Left ventricle myocardium inferior (tissue), 1 donor: Measurements from ENCODE around the gene PCDHB16. TPM values are rescaled to one million over a fixed set of nuclear protein-coding genes. Genes with fewer than 3 reads are reported as not detected.
"Not testable (repeated sequence)": the region's sequence is repeated elsewhere in the genome, so short reads cannot be mapped to it uniquely, and the experiment has no call there.

Experiments
- DNase-seq: peaks from one replicate; pipeline ENCODE4 v3.0.0-alpha.2; 2020
- H3K27ac ChIP-seq: fragments of 200-600 bp; replicated peaks from 2 replicates; pipeline ENCODE4 v1.8.0; 2021
- H3K27me3 ChIP-seq: fragments of 200-600 bp; 2 replicates; pipeline ENCODE4 v1.8.0; 2021; ENCODE audit warnings: low read depth
- H3K36me3 ChIP-seq: fragments of 200-600 bp; 2 replicates; pipeline ENCODE4 v1.8.0; 2021
- H3K4me1 ChIP-seq: fragments of 200-600 bp; 2 replicates; pipeline ENCODE4 v1.8.0; 2021
- H3K4me3 ChIP-seq: fragments of 200-600 bp; 2 replicates; pipeline ENCODE4 v1.8.0; 2021; ENCODE audit warnings: mild to moderate bottlenecking, moderate library complexity
- H3K9me3 ChIP-seq: fragments of 200-600 bp; replicated peaks from 2 replicates; pipeline ENCODE4 v1.8.0; 2021
- intact Hi-C: fragments of 100-400 bp; cut with micrococcal nuclease; formaldehyde crosslinking; loops from one replicate; pipeline ENCODE4 v1.11.0; 2022
- long read RNA-seq: library from polyadenylated mRNA; unstranded; transcript quantifications from one replicate; pipeline ENCODE4 v2.0.0, GENCODE V29; 2021
- total RNA-seq: library from RNA; stranded (reverse); fragmentation: NEBNext Ultra II Directional; extraction: Animal tissue kit (Norgen Biotek cat#: 25700); gene quantifications from one replicate; pipeline ENCODE4 v1.2.1, GENCODE V29; 2021
- TF ChIP-seq, protein P1 (sequence below): fragments of 200-600 bp; IDR thresholded peaks from 2 replicates; pipeline ENCODE4 v1.8.0; 2021; ENCODE audit warnings: antibody characterized with exemption, mild to moderate bottlenecking, borderline replicate concordance
- donor health status: DM: no; HTN: yes; CAD: no; lungs with severe emphysema.

The PCDHB16 gene
- total RNA-seq, result 1.4 TPM
- long read RNA-seq, full-length matches to known transcripts, result 2 of 2 reads
- long read RNA-seq, partial matches to known transcripts, result 0 of 2 reads
- long read RNA-seq, other reads (novel, unspliced or antisense), result 0 of 2 reads

DNA sequence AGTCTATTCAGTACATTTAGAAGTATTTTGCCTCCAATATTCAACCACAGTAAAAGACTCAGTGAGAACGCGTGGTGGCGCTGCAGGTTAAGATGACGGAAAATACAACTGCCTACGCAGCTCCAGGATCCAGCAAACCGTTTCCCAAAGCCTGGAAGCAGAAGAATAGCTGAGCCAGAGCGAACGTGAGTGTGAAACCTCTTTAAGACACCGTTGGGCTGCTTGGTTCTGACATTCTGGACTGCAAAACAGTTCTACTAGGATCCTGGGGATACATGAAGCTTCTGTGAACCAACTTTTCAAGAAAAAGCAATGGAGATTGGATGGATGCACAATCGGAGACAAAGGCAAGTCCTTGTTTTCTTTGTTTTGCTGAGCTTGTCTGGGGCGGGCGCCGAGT is at the start of gene PCDHB16:
TSS of gene PCDHB16 (plus strand) at position 140 of the 400 bp plus-strand sequence. CDS start at position 313, 173 bp downstream.
- Histone ChIP-seq H3K27ac (peak within 1 kb of the TSS; percentile 43), H3K9me3 (peaks cover 89% of the 10 kb centered on the region), H3K36me3 (peaks cover 21% of the 10 kb centered on the region), H3K27me3 (peaks cover 49% of the 10 kb centered on the region), H3K4me1 (no peaks in the 10 kb centered on the region), H3K4me3 (peak within 1 kb of the TSS; percentile 57)
- intact Hi-C loops, result no loop called here
- no peak for DNase-seq
- TF ChIP-seq, protein P1, sequence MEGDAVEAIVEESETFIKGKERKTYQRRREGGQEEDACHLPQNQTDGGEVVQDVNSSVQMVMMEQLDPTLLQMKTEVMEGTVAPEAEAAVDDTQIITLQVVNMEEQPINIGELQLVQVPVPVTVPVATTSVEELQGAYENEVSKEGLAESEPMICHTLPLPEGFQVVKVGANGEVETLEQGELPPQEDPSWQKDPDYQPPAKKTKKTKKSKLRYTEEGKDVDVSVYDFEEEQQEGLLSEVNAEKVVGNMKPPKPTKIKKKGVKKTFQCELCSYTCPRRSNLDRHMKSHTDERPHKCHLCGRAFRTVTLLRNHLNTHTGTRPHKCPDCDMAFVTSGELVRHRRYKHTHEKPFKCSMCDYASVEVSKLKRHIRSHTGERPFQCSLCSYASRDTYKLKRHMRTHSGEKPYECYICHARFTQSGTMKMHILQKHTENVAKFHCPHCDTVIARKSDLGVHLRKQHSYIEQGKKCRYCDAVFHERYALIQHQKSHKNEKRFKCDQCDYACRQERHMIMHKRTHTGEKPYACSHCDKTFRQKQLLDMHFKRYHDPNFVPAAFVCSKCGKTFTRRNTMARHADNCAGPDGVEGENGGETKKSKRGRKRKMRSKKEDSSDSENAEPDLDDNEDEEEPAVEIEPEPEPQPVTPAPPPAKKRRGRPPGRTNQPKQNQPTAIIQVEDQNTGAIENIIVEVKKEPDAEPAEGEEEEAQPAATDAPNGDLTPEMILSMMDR, result peak; percentile 54

DNA sequence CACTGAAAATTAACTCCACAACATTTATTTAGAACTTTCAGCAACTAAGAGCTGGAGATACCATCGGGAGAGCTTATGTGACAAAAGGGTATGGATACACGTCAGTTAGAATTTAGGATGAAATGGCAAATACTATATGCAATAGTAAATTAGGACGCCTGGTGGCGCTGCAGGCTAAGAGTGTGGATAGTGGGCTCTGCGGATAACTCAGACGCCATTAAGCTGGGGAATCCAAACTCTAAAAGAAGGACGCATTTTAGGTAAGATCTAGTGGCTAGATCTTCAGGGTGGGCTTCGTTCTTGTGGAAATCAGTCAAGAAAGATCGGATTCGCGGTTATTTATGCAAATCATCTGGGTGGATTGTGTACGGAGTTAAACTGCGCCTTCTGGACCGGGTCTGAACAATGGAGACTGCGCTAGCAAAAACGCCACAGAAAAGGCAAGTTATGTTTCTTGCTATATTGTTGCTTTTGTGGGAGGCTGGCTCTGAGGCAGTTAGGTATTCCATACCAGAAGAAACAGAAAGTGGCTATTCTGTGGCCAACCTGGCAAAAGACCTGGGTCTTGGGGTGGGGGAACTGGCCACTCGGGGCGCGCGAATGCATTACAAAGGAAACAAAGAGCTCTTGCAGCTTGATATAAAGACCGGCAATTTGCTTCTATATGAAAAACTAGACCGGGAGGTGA is 47.0 kb upstream of the PCDHB16 start, which contains the start of gene PCDHB5:
TSS of gene PCDHB5 (plus strand) at position 177 of the 688 bp plus-strand sequence. CDS start at position 406, 229 bp downstream.
- Histone ChIP-seq H3K27me3 (peaks cover 17% of the 10 kb centered on the region), H3K4me1 (no peaks in the 10 kb centered on the region), H3K27ac (no peak within 1 kb of the TSS), H3K36me3 (no peaks in the 10 kb centered on the region), H3K9me3 (peaks cover 98% of the 10 kb centered on the region), H3K4me3 (peak within 1 kb of the TSS; percentile 58)
- no peak for DNase-seq
- intact Hi-C loops, result no loop called here
- TF ChIP-seq, protein P1, result peak; percentile 53

DNA sequence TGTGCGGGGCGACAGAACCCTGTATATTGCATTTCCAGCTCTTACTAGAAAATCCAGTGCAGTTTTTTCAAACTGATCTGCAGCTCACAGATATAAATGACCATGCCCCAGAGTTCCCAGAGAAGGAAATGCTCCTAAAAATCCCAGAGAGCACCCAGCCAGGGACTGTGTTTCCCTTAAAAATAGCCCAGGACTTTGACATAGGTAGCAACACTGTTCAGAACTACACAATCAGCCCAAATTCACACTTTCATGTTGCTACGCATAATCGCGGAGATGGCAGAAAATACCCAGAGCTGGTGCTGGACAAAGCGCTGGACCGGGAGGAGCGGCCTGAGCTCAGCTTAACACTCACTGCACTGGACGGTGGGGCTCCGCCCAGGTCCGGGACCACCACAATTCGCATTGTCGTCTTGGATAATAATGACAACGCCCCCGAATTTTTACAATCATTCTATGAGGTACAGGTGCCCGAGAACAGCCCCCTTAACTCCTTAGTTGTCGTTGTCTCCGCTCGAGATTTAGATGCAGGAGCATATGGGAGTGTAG is 46.4 kb upstream of the PCDHB16 start:
- H3K4me1 ChIP-seq, result no peaks in the 10 kb centered on the region
- peak overlapping the region; percentile 58 for H3K4me3 ChIP-seq
- intact Hi-C loops, result no loop called here
- no peak for DNase-seq
- H3K36me3 ChIP-seq, result no peaks in the 10 kb centered on the region
- peaks cover 98% of the 10 kb centered on the region for H3K9me3 ChIP-seq
- TF ChIP-seq, protein P1, result no peak
- H3K27ac ChIP-seq, result no peak overlapping the region
- H3K27me3 ChIP-seq, result peaks cover 18% of the 10 kb centered on the region

DNA sequence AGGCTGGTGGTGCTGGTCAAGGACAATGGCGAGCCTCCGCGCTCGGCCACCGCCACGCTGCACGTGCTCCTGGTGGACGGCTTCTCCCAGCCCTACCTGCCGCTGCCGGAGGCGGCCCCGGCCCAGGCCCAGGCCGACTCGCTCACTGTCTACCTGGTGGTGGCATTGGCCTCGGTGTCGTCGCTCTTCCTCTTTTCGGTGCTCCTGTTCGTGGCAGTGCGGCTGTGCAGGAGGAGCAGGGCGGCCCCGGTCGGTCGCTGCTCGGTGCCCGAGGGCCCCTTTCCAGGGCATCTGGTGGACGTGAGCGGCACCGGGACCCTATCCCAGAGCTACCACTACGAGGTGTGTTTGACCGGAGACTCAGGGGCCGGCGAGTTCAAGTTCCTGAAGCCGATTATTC is 44.8 kb upstream of the PCDHB16 start:
- intact Hi-C loops, H3K4me3 ChIP-seq, H3K4me1 ChIP-seq, H3K27ac ChIP-seq, DNase-seq, H3K36me3 ChIP-seq: not testable (repeated sequence)
- H3K9me3 ChIP-seq, result peaks cover 94% of the 10 kb centered on the region
- H3K27me3 ChIP-seq, result peaks cover 34% of the 10 kb centered on the region

DNA sequence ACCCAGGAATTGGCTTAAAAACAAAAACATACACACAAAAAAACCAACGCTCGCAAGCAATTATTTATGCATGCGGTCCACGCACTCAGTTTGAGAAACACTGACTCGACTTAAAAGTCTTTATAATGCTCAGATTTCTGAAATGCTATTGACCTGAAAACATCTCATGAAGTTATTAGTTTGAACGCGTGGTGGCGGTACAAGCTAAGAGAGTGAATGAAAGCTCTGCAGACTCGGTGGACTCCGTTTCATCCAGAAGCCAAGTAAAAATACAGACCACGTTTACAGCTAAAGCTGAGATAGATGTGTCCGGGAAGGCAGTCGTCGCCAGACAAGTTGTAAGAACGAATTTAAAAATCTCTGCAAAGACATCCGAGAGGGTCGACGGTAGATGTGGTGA is 32.4 kb upstream of the PCDHB16 start, which contains the start of gene PCDHB6:
TSS of gene PCDHB6 (plus strand) at position 246 of the 400 bp plus-strand sequence. CDS start 201 bp downstream, outside the sequence.
- Histone ChIP-seq H3K4me1 (no peaks in the 10 kb centered on the region), H3K36me3 (no peaks in the 10 kb centered on the region), H3K4me3 (peak within 1 kb of the TSS; percentile 37), H3K27ac (no peak within 1 kb of the TSS), H3K9me3 (peaks cover 90% of the 10 kb centered on the region), H3K27me3 (peaks cover 50% of the 10 kb centered on the region)
- no peak for DNase-seq
- TF ChIP-seq, protein P1, result no peak
- intact Hi-C loops, result no loop called here
